Gastrocnemius medialis (tissue), 4 donors: ENCODE results near the gene MGAT5. TPM values are rescaled to one million over a fixed set of nuclear protein-coding genes. Genes with fewer than 3 reads are reported as not detected.

ENCODE experiments used
- ATAC-seq, 2 donors: fragments of 150-250 bp; one replicate each; pipeline ENCODE4 v1.9.1; 2016
- DNase-seq, 2 donors: peaks; one replicate each; pipeline ENCODE4 v3.0.0-alpha.2; 2019
- H3K27ac ChIP-seq, 4 donors: fragments of 200-600 bp; sonication (generic); 1 replicate in 1 of 4; 2 replicates in 3 of 4; pipeline ENCODE4 v1.5.1; 2016 to 2018; ENCODE audit warnings: mild to moderate bottlenecking in 2 of 4, moderate library complexity in 1 of 4
- H3K27me3 ChIP-seq, 3 donors: fragments of 200-600 bp; sonication (generic) in 2 of 3; 1 replicate in 1 of 3; 2 replicates in 2 of 3; pipeline versions ENCODE4 v1.5.1 to v1.6.0; 2016 to 2019; ENCODE audit warnings: mild to moderate bottlenecking in 1 of 3, moderate library complexity in 1 of 3
- H3K36me3 ChIP-seq, 2 donors: fragments of 200-600 bp; sonication (generic) in 1 of 2; one replicate each; pipeline ENCODE4 v1.5.1; 2017 to 2018
- H3K4me1 ChIP-seq, 2 donors: fragments of 200-600 bp; sonication (generic) in 1 of 2; one replicate each; pipeline ENCODE4 v1.5.1; 2016 to 2017; ENCODE audit warnings: mild to moderate bottlenecking in 2 of 2
- H3K4me3 ChIP-seq, 4 donors: fragments of 200-600 bp; sonication (generic) in 3 of 4; 1 replicate in 1 of 4; 2 replicates in 3 of 4; pipeline ENCODE4 v1.5.1; 2016 to 2019; ENCODE audit warnings: mild to moderate bottlenecking in 2 of 4
- H3K9me3 ChIP-seq, 3 donors: fragments of 200-600 bp; sonication (generic) in 2 of 3; 1 replicate in 1 of 3; 2 replicates in 2 of 3; pipeline ENCODE4 v1.5.1; 2016 to 2019
- CTCF ChIP-seq, 5 experiments: fragments of 450-650 bp in 3 of 5; fragments of 200-600 bp in 2 of 5; sonication (generic) in 2 of 5; IDR thresholded peaks in 4 of 5; conservative IDR thresholded peaks in 1 of 5; 1 replicate in 4 of 5; 2 replicates in 1 of 5; pipeline ENCODE4 v1.5.1; 2016 to 2019; ENCODE audit warnings: antibody characterized with exemption in 5 of 5, mild to moderate bottlenecking in 3 of 5, moderate library complexity in 3 of 5
- POLR2A ChIP-seq, 2 donors: fragments of 450-650 bp; IDR thresholded peaks; one replicate each; pipeline ENCODE4 v1.6.1; 2017; ENCODE audit warnings: antibody characterized with exemption in 2 of 2, mild to moderate bottlenecking in 2 of 2, moderate library complexity in 2 of 2
- in situ Hi-C, 4 donors: fragments of 200-750 bp; cut with MboI; loops; one replicate each; pipeline versions ENCODE4 v1.15.0 to v1.8.0; 2017; ENCODE audit warnings: low sequenced_read_pairs in 4 of 4
- intact Hi-C: fragments of 100-400 bp; cut with DNase I; formaldehyde crosslinking; loops from one replicate; pipeline ENCODE4 v1.15.1; 2023; ENCODE audit warnings: low total_unique reads
- total RNA-seq, 4 donors: library from RNA; depleted of rRNA; stranded (reverse); fragments of >200 nt; gene quantifications; one replicate each; pipeline versions ENCODE4 v1.1.0 to v1.2.3, GENCODE V29; 2016

MGAT5 gene
- total RNA-seq, 4 donors from 2014 or later: 3.0 to 4.9 (median 3.3) TPM

- ATAC-seq (no peak), DNase-seq (no peak)
- Histone ChIP-seq H3K27ac (no peak overlapping the region), H3K4me3 (no peak overlapping the region), H3K4me1 (peaks cover 8 to 12% of the 10 kb centered on the region in 2 donors), H3K27me3 (peaks cover 0 to 5% (median 4%) of the 10 kb centered on the region in 3 donors), H3K36me3 (no peaks in the 10 kb centered on the region), H3K9me3 (no peaks in the 10 kb centered on the region)
- TF ChIP-seq CTCF (IDR thresholded peaks at IDR 0.05 in 4 of 5, conservative IDR thresholded peaks at IDR 0.05 in 1 of 5): no peak
- intact Hi-C loops (no loop called here), in situ Hi-C loops (no loop called here)
These were observed 24.7 kb downstream of the MGAT5 start for GRCh38 chr2:134278553-134278952.

GRCh38 chr2:134279417-134279816, 25.5 kb downstream of the MGAT5 start:
- ATAC-seq: no peak
- no peak overlapping the region for H3K27ac ChIP-seq
- no peak for TF ChIP-seq POLR2A (IDR thresholded peaks at IDR 0.05)
- TF ChIP-seq CTCF (IDR thresholded peaks at IDR 0.05 in 4 of 5, conservative IDR thresholded peaks at IDR 0.05 in 1 of 5): no peak
- peaks cover 8 to 12% of the 10 kb centered on the region in 2 donors for H3K4me1 ChIP-seq
- intact Hi-C loops (no loop called here), in situ Hi-C loops (no loop called here)
- DNase-seq: no peak
- no peaks in the 10 kb centered on the region for H3K9me3 ChIP-seq
- H3K27me3 ChIP-seq: peaks cover 0 to 5% (median 4%) of the 10 kb centered on the region in 3 donors
- no peak overlapping the region for H3K4me3 ChIP-seq
- no peaks in the 10 kb centered on the region for H3K36me3 ChIP-seq

- in situ Hi-C loops: no loop called here
- Histone ChIP-seq H3K27me3 (peaks cover 0 to 5% (median 4%) of the 10 kb centered on the region in 3 donors), H3K9me3 (no peaks in the 10 kb centered on the region), H3K4me1 (peaks cover 8 to 12% of the 10 kb centered on the region in 2 donors), H3K36me3 (no peaks in the 10 kb centered on the region), H3K27ac (no peak overlapping the region), H3K4me3 (no peak overlapping the region)
- ATAC-seq (no peak), DNase-seq (no peak)
- intact Hi-C loops: no loop called here
- TF ChIP-seq POLR2A (IDR thresholded peaks at IDR 0.05) (no peak), CTCF (IDR thresholded peaks at IDR 0.05 in 4 of 5, conservative IDR thresholded peaks at IDR 0.05 in 1 of 5) (no peak)
These were observed 26.4 kb downstream of the MGAT5 start for GRCh38 chr2:134280231-134280630.

GRCh38 chr2:134280726-134281125, 26.9 kb downstream of the MGAT5 start:
- Histone ChIP-seq H3K9me3 (no peaks in the 10 kb centered on the region), H3K4me1 (peaks cover 8 to 12% of the 10 kb centered on the region in 2 donors), H3K4me3 (no peak overlapping the region), H3K36me3 (no peaks in the 10 kb centered on the region), H3K27me3 (peaks cover 0 to 5% (median 4%) of the 10 kb centered on the region in 3 donors), H3K27ac (no peak overlapping the region)
- intact Hi-C loops (no loop called here), in situ Hi-C loops (no loop called here)
- no peak for DNase-seq
- TF ChIP-seq POLR2A (IDR thresholded peaks at IDR 0.05) (no peak), CTCF (IDR thresholded peaks at IDR 0.05 in 4 of 5, conservative IDR thresholded peaks at IDR 0.05 in 1 of 5) (no peak)
- peak in 1 of 2 donors; percentile 30 for ATAC-seq

- in situ Hi-C loops: no loop called here
- Histone ChIP-seq H3K9me3 (no peaks in the 10 kb centered on the region), H3K4me1 (peaks cover 8 to 12% of the 10 kb centered on the region in 2 donors), H3K27me3 (peaks cover 0 to 5% (median 4%) of the 10 kb centered on the region in 3 donors), H3K4me3 (no peak overlapping the region), H3K36me3 (no peaks in the 10 kb centered on the region), H3K27ac (no peak overlapping the region)
- no peak for ATAC-seq
- TF ChIP-seq POLR2A (IDR thresholded peaks at IDR 0.05) (no peak), CTCF (IDR thresholded peaks at IDR 0.05 in 4 of 5, conservative IDR thresholded peaks at IDR 0.05 in 1 of 5) (no peak)
- no peak for DNase-seq
- intact Hi-C loops: no loop called here
These were observed 28.0 kb downstream of the MGAT5 start for GRCh38 chr2:134281815-134282419.
